ENCODE data around the gene TSPAN6. TPM values are rescaled to one million over a fixed set of nuclear protein-coding genes. Genes with fewer than 3 reads are reported as not detected.
A peak's percentile ranks its signal among the peaks of the same experiment; 100 is the strongest.

TSPAN6 gene
- total RNA-seq, 1 experiment from 2014 or later: 40.2 TPM

DNA sequence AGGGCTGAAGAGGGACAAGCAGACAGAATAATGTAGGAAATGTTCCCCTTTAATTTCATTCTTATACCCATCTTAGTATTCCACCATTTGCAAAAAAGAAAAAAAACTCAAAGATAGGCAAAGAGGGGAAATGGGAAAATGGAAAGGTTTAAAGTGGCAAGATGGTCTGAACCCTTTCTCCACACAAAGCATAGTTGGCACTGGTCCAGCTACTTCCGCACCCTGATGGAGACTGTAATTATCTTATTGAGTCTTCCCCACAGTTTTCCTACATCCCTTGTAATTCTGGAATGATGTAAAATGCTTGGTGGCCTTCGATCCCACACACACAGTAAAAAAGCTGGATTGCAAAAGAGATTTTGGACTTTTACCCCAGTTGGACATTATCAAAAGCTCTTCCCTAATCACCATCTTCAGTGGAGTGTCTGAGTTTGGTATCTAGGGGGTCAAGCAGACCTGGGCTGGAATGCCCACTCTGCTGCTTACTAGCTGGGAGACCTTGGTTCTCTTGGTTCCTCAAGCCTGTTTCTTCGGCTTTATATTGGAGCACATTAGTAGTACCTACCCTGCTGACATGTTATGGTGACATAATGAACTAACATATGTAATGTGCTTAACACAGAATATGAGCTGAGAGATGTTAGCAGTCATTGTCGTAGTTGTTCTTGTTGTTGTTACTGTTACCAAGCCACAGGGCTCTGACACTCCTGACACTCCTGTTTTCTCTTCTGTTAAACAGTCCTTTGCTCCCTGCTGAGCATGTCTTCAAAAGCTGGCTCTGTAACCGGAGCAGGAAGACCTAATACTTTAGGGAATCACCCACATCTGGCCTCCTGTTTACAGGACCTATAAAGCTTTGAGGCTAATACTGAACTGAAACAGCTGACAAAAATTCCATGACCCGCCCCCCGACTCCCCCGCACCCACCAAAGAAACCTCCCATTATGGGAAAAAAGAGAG, 12.1 kb upstream of the TSPAN6 start:
- peaks cover 8% of the 10 kb centered on the region for H3K4me1 ChIP-seq (ENCODE audit: insufficient read depth, low read length, poor library complexity, severe bottlenecking)
- no peaks in the 10 kb centered on the region for H3K36me3 ChIP-seq (ENCODE audit: insufficient read depth, low read length, poor library complexity, severe bottlenecking)
- H3K27ac ChIP-seq (ENCODE audit: low read depth, low read length, poor library complexity, severe bottlenecking): peak overlapping the region; percentile 75
- BruUV-seq (replicated peaks): no TSS peak
- intact Hi-C loops (cut with micrococcal nuclease; ENCODE audit: unreplicated experiment): no loop called here
- CTCF ChIA-PET: interaction anchor here (0.6 to 1.0 kb wide), 2 partner anchors 22 kb away, joined by 3 to 7 read pairs; no protein-coding TSS in a partner anchor
- TF ChIP-seq EZH2 (IDR thresholded peaks at IDR 0.05; ENCODE audit: borderline replicate concordance, low read depth, low read length, poor library complexity, severe bottlenecking) (no peak), CTCF (conservative IDR thresholded peaks at IDR 0.05; ENCODE audit: low read depth, low read length) (no peak)
- no peaks in the 10 kb centered on the region for H3K27me3 ChIP-seq (replicated peaks; ENCODE audit: insufficient read depth, low read depth, low read length, poor library complexity)
- peak; percentile 50 for DNase-seq (ENCODE audit: low spot score)
- H3K9me3 ChIP-seq (ENCODE audit: low read depth, low read length, poor library complexity, severe bottlenecking): no peaks in the 10 kb centered on the region
- POLR2A ChIA-PET (ENCODE audit: low non-redundant PET): interaction anchor here (0.6 kb wide), 1 partner anchor 34 kb away, joined by 3 read pairs; no protein-coding TSS in a partner anchor
- no peak overlapping the region for H3K4me3 ChIP-seq (ENCODE audit: low read depth, low read length, poor library complexity, severe bottlenecking)

DNA sequence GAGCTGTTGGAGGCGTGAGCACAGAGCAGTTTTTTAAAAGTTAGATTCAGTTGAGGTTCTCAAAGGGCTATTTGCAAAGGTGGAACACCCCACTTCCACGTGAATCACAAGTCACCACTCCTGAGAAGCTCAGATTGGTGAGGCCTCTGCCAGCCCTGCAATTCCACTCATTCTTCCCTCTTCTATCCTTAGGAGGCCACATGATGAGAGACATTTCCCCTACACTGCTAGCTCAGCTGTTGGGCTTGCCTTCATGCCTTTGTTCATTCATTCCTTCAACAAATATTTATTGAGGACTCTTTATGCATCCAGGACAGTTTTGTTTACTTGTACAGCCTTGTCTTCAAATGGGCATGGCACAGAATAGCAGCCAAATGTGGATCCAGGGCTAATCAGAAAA, 11.1 kb upstream of the TSPAN6 start:
- no peak for DNase-seq (ENCODE audit: low spot score)
- BruUV-seq (replicated peaks): no TSS peak
- intact Hi-C loops (cut with micrococcal nuclease; ENCODE audit: unreplicated experiment): no loop called here
- ChIA-PET CTCF (no interaction called here), POLR2A (ENCODE audit: low non-redundant PET) (no interaction called here)
- no peak overlapping the region for H3K4me3 ChIP-seq (ENCODE audit: low read depth, low read length, poor library complexity, severe bottlenecking)
- no peaks in the 10 kb centered on the region for H3K27me3 ChIP-seq (replicated peaks; ENCODE audit: insufficient read depth, low read depth, low read length, poor library complexity)
- TF ChIP-seq EZH2 (IDR thresholded peaks at IDR 0.05; ENCODE audit: borderline replicate concordance, low read depth, low read length, poor library complexity, severe bottlenecking) (no peak), CTCF (conservative IDR thresholded peaks at IDR 0.05; ENCODE audit: low read depth, low read length) (no peak)
- H3K27ac ChIP-seq (ENCODE audit: low read depth, low read length, poor library complexity, severe bottlenecking): no peak overlapping the region
- H3K4me1 ChIP-seq (ENCODE audit: insufficient read depth, low read length, poor library complexity, severe bottlenecking): peaks cover 8% of the 10 kb centered on the region
- no peaks in the 10 kb centered on the region for H3K9me3 ChIP-seq (ENCODE audit: low read depth, low read length, poor library complexity, severe bottlenecking)
- no peaks in the 10 kb centered on the region for H3K36me3 ChIP-seq (ENCODE audit: insufficient read depth, low read length, poor library complexity, severe bottlenecking)

- H3K36me3 ChIP-seq (ENCODE audit: insufficient read depth, low read length, poor library complexity, severe bottlenecking): no peaks in the 10 kb centered on the region
- H3K4me1 ChIP-seq (ENCODE audit: insufficient read depth, low read length, poor library complexity, severe bottlenecking): peaks cover 8% of the 10 kb centered on the region
- POLR2A ChIA-PET (ENCODE audit: low non-redundant PET): no interaction called here
- H3K27me3 ChIP-seq (replicated peaks; ENCODE audit: insufficient read depth, low read depth, low read length, poor library complexity): no peaks in the 10 kb centered on the region
- BruUV-seq (replicated peaks): no TSS peak
- no peak for DNase-seq (ENCODE audit: low spot score)
- intact Hi-C loops (cut with micrococcal nuclease; ENCODE audit: unreplicated experiment): no loop called here
- H3K27ac ChIP-seq (ENCODE audit: low read depth, low read length, poor library complexity, severe bottlenecking): no peak overlapping the region
- CTCF ChIA-PET: no interaction called here
- no peak overlapping the region for H3K4me3 ChIP-seq (ENCODE audit: low read depth, low read length, poor library complexity, severe bottlenecking)
- no peaks in the 10 kb centered on the region for H3K9me3 ChIP-seq (ENCODE audit: low read depth, low read length, poor library complexity, severe bottlenecking)
- no peak for TF ChIP-seq CTCF (conservative IDR thresholded peaks at IDR 0.05; ENCODE audit: low read depth, low read length)
- no peak for TF ChIP-seq EZH2 (IDR thresholded peaks at IDR 0.05; ENCODE audit: borderline replicate concordance, low read depth, low read length, poor library complexity, severe bottlenecking)
Observed at GRCh38 chrX:100647095-100647494, 10.5 kb upstream of the TSPAN6 start.

Data from A673 (cell line).